Measurements from ENCODE around the gene COPZ2.

The COPZ2 gene

DNA sequence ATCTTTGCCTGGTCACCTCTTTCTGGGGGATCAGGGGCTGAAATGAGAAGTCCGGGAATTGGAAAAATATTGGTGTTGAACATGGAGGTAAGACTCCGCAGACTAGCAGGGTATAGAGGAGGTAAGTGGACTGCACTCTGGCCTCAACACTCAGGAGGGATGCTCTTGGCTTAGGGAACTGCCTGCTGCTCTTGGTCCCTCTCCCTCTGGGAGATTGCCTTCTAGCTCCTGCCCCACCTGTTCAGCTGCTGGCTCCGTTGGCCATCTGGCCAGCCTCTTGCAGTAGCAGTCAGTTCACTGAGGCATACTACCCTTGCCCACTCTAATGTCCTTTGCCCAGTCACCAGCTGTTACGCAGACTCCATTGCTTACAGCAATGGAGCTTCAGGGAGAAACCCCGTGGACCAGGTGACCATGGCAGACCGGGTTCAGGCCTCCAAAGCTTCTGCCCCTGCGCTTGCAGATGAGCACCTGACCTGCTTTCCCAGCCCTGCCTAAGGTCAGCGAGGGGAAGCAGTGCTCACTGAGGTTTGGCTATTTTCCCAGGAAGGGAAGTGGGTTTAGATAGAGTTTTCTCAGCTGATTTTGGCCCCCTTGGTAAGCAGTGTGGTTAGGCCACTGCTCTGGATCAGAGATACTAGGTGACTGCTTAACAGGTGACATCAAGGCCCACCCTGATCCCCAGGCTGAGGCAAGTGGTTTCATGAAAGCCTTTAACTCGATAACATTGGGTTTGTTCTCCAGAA lies 54.8 kb downstream of the COPZ2 start:
- no peak for DNase-seq

DNA sequence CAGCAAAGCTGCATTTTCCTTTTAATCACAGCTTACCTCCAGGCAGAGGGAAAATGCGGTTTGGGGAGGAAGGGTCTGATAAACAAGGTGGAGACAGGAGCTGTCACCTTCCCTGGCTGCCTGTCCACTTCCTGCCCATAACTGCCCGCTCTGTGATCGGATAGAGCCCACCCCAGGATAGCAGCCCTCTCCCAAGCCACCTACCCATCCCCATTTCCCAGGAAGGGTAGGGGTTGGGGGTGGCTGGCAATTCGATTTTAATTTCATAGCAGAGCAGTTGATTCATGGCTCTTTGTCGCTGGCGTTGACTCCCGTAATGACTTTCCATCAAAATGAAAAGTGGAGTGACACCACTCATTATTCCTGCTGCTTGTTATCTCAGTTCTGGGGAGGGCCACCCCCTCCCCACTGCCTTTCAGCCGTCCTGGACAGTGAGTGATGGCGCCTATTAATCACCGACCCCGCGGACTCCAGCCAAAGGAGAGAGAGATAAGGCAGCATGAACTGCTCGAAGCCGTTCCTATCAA lies 55.4 kb downstream of the COPZ2 start:
- DNase-seq: no peak

DNA sequence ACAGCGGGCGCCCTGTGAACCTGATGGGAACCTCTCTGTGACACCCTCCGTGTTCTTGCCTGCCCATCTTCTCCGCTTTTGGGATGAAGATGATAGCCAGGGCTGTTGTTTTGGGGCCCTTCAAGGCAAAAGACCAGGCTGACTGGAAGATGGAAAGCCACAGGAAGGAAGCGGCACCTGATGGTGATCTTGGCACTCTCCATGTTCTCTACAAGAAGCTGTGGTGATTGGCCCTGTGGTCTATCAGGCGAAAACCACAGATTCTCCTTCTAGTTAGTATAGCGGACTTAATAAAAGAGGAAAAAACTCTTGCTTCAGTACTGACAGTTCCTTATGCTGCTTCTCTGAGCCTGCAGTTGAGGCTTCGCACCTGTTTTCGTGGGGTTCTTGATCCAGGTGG lies 56.1 kb downstream of the COPZ2 start:
- no peak for DNase-seq

DNA sequence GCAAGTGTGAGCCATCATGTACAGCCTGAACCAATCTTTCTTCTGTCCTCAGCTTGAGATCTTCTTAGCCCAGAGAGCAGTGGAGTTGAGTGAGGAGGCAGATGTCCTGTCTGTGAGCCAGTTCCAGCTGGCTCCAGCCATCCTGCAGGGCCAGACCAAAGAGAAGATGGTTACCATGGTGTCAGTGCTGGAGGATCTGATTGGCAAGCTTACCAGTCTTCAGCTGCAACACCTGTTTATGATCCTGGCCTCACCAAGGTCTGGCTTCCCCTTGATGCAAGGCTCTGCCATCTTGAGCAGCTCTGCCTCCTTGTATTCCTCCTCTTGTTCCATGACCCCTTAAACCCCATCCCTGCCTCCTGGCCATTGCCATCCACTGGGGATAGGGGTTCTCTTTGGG lies 57.1 kb downstream of the COPZ2 start:
- no peak for DNase-seq

DNA sequence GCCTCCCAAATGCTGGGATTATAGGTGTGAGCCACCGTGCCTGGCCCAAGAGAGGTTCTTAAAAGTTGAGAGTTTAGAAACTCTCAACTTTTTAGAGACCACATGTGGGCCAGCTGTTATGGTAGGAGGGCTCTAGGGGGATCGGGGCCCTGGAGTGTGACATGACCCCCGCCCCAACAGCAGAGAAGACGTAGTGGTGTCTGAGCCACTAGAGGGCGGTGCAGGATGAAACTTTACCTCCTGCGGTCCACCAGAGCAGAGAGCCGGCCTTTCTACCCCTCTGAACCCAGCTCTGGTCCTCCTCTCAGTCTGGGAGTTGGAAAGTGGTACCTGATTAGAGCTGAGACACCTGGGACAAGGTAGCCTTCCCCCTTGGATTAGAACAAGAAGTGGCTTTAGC lies 59.3 kb downstream of the COPZ2 start:
- peak; percentile 92 for DNase-seq

Measured in 8988T (cell line).